Neural cell (in vitro differentiated cells): ENCODE results near the gene FAM174C.

Experiments
- CTCF ChIP-seq: fragments of 450-650 bp; IDR thresholded peaks from 2 replicates; pipeline ENCODE4 v1.5.1; 2014; ENCODE audit warnings: antibody characterized with exemption, mild to moderate bottlenecking, moderate library complexity; ENCODE audit not compliant: poor library complexity, severe bottlenecking
- EZH2 ChIP-seq: fragments of 200-600, 300-800 bp; shearing (Covaris generic), sonication (generic); IDR thresholded peaks from 2 replicates; pipeline ENCODE4 v1.6.1; 2014; ENCODE audit warnings: antibody characterized with exemption, low read length, borderline replicate concordance, mild to moderate bottlenecking; ENCODE audit not compliant: insufficient read depth, poor library complexity, severe bottlenecking
- MXI1 ChIP-seq: fragments of 450-650 bp; conservative IDR thresholded peaks from 2 replicates; pipeline ENCODE4 v1.6.1; 2014; ENCODE audit warnings: antibody characterized with exemption, mild to moderate bottlenecking; ENCODE audit not compliant: poor library complexity, severe bottlenecking
- POLR2AphosphoS5 ChIP-seq: IDR thresholded peaks from 2 replicates; pipeline ENCODE4 v1.6.1; 2012
- RAD21 ChIP-seq: fragments of 450-650 bp; conservative IDR thresholded peaks from 2 replicates; pipeline ENCODE4 v1.6.1; 2014; ENCODE audit warnings: antibody characterized with exemption, mild to moderate bottlenecking, moderate library complexity
- SMC3 ChIP-seq: fragments of 450-650 bp; conservative IDR thresholded peaks from 2 replicates; pipeline ENCODE4 v1.6.1; 2014; ENCODE audit warnings: antibody characterized with exemption, mild to moderate bottlenecking, moderate library complexity; ENCODE audit not compliant: poor library complexity
- TAF1 ChIP-seq: IDR thresholded peaks from 2 replicates; pipeline ENCODE4 v1.6.1; 2012; ENCODE audit warnings: low read depth

GRCh38 chr19:1266129-1266915 lies 9.0 kb upstream of the FAM174C start:
- TF ChIP-seq TAF1 (no peak), CTCF (no peak), SMC3 (no peak), POLR2AphosphoS5 (peak; percentile 5), RAD21 (no peak), EZH2 (no peak), MXI1 (no peak)
